IPS-18a (cell line): ENCODE measurements around the gene HASPIN.

Experiments used
- H3K27ac ChIP-seq: one replicate; pipeline ENCODE4 v1.5.1; 2013; ENCODE audit warnings: low read length
- H3K27me3 ChIP-seq: one replicate; pipeline ENCODE4 v1.6.1; 2013; ENCODE audit warnings: mild to moderate bottlenecking, low read length; ENCODE audit not compliant: control insufficient read depth, insufficient read depth
- H3K36me3 ChIP-seq: one replicate; pipeline ENCODE4 v1.6.1; 2013; ENCODE audit warnings: low read depth, low read length; ENCODE audit not compliant: control insufficient read depth
- H3K4me1 ChIP-seq: one replicate; pipeline ENCODE4 v1.6.1; 2013; ENCODE audit warnings: low read depth, low read length; ENCODE audit not compliant: control insufficient read depth
- H3K4me3 ChIP-seq: one replicate; pipeline ENCODE4 v1.5.1; 2013; ENCODE audit warnings: low read length
- H3K9ac ChIP-seq: one replicate; pipeline ENCODE4 v1.6.1; 2013; ENCODE audit warnings: mild to moderate bottlenecking, low read length, moderate library complexity
- H3K9me3 ChIP-seq: one replicate; pipeline ENCODE4 v1.6.1; 2013; ENCODE audit warnings: low read depth, low read length; ENCODE audit not compliant: control insufficient read depth

Gene HASPIN

DNA sequence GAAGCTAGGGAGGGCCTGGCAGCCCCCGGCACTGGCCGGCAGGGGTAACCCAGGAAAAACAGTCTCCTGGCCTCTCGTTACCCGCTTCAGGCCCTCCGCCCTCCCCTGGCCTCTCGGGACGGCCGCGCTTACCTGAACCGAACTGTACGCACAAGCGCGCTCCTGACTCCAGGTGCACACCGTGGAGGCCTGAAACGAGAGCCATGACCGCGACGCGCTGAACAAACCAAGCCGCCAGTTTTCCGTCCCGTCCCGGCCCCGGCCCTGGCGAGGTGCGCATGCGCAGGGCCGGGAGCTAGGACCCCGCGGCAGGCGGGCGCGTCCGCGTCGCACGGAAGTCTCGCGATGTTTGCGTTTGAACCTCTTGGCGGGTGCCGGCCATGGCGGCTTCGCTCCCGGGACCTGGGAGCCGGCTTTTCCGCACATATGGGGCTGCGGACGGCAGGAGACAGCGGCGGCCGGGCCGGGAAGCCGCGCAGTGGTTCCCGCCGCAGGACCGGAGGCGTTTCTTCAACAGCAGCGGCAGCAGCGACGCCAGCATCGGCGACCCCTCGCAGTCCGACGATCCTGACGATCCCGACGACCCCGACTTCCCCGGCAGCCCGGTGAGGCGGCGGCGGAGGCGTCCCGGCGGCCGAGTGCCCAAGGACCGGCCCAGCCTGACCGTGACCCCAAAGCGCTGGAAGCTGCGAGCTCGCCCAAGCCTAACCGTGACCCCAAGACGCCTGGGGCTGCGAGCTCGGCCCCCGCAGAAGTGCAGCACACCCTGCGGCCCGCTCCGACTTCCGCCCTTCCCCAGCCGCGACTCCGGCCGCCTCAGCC is at the start of gene HASPIN:
Gene HASPIN, plus strand, starts transcription at position 348 of the 822 bp plus-strand sequence. Its CDS starts 33 bp downstream, at position 381.
- peak within 1 kb of the TSS; percentile 83 for H3K9ac ChIP-seq
- peak within 1 kb of the TSS; percentile 74 for H3K27ac ChIP-seq
- peaks cover 4% of the 10 kb centered on the region for H3K4me1 ChIP-seq
- H3K27me3 ChIP-seq: no peaks in the 10 kb centered on the region
- no peaks in the 10 kb centered on the region for H3K9me3 ChIP-seq
- peaks cover 24% of the 10 kb centered on the region for H3K36me3 ChIP-seq
- H3K4me3 ChIP-seq: peak within 1 kb of the TSS; percentile 92

DNA sequence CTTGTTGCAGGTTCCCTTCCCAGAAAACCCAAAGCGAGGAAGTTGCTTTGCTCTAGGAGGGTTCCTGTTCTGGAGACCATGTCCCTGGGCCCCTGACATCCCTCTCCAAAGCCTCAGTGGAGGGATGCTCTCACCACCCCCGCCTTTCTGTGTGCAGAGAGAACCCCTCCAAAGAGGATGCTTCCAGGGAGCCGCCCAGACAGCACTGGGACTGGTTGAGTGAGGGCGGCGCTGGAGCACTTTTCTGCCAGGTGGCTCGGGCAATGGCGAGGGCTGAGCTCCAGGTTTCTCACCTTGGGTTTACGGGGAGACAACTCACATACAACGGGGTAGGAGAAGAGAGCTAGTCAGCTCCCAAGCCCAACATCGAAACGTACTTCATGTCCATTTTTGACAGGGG is 47.8 kb upstream of the HASPIN start:
- Histone ChIP-seq H3K36me3 (no peaks in the 10 kb centered on the region), H3K9ac (no peak overlapping the region), H3K9me3 (no peaks in the 10 kb centered on the region)

DNA sequence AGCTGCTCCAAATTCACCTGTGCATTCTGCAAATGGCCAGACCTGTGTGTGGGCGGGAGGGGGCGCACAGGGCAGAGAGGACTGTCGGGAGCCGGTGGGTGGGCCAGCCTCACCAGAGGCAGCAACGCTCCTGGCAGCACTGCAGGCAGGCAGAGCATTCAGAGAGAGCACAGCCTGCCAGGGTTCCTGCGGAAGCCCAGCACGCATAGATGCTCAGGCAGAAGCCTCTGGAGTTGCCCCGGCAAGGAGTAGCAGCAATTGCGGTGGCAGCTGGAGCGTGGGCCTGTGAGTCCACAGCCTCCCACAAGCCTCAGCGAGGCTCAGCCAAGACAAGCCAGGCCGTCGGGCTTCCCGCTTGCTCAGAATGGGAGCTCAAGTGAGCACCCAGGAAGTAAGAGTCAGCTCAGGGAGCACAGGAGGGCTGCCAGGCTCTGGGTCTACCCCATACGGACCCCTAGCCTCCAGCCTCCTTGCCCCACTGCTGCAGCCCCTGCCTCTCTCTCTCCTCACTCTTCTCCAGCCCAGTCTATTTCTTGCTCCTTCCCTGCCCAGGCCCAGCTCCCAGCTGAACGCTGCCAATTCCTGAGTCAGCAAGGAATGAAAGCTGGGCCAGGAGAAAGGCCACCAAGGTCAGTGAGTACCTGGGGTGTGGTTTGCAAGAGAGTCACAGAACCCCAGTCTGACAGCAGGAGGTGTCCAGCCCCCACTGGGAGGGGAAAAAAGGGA is 45.4 kb upstream of the HASPIN start:
- Histone ChIP-seq H3K27ac (no peak overlapping the region), H3K4me1 (peaks cover 6% of the 10 kb centered on the region), H3K27me3 (no peaks in the 10 kb centered on the region), H3K9ac (no peak overlapping the region), H3K4me3 (no peak overlapping the region), H3K9me3 (no peaks in the 10 kb centered on the region), H3K36me3 (no peaks in the 10 kb centered on the region)

More for the DNA sequence above, 47.8 kb upstream of the HASPIN start:
- peaks cover 6% of the 10 kb centered on the region for H3K4me1 ChIP-seq
- no peak overlapping the region for H3K4me3 ChIP-seq
- no peak overlapping the region for H3K27ac ChIP-seq
- H3K27me3 ChIP-seq: no peaks in the 10 kb centered on the region

DNA sequence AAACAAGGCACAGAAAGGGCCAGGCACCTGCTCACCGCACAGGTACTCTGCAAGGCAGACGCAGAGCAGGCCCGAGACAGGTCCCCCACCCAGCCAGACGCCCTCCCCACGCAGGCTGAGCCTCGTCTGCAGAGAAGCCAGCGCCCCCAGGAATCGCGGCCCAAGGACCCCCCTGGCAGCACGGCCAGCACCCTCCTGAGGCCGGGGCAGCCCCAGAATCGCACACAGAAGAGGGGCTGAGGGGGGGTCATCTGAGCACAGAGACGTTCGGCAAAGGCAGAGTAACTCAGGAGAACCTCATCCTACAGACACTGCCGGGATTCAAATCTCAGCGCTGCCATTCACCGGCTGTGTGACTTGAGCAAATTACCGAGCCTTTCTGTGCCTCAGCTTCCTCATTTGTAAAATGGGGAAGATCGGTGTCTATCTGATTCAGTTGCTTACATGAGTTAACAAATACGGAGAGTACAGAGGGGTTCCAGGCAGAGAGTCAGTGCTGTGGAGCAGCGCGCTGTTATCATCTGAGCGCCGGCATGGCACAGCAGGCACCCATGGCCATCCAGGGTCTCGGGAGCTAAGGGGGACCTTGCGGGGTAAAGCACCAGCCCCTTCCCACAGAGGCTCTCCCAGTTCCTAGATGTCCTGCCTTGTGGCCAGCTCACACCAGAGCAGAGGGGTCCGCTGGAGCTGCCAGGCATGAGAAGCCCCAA is 44.7 kb upstream of the HASPIN start:
- Histone ChIP-seq H3K27me3 (no peaks in the 10 kb centered on the region), H3K4me3 (no peak overlapping the region), H3K4me1 (peaks cover 6% of the 10 kb centered on the region), H3K9me3 (no peaks in the 10 kb centered on the region), H3K27ac (no peak overlapping the region), H3K9ac (no peak overlapping the region), H3K36me3 (no peaks in the 10 kb centered on the region)

DNA sequence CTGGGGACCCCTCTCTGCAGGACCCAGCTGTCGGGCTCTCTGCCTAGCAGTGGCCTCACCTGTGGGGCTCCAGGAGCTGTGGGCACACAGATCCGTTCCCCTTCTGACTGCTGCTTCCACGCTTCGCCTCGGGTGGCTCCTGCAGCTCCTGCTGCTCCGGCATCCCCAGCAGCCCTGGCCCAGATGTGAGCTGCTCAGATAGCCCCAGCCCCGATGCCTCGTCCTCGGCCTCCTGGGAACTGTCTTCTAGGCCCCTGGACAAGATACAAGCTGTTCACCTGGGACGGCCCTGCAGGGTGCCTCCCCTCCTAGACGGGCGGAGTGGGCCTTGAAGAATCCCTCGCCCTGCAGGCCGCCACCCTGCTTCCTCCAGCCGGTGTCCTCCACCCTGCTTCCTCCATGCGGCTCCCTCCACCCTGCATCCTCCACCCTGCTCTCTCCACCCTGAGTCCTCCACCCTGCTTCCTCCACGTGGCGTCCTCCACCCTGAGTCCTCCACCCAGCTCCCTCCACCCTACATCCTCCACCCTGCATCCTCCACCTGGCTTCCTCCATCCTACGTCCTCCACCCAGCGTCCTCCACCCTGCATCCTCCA is 44.1 kb upstream of the HASPIN start:
- H3K9ac ChIP-seq: no peak overlapping the region
- H3K27ac ChIP-seq: no peak overlapping the region
- H3K9me3 ChIP-seq: no peaks in the 10 kb centered on the region
- no peak overlapping the region for H3K4me3 ChIP-seq
- no peaks in the 10 kb centered on the region for H3K36me3 ChIP-seq
- H3K27me3 ChIP-seq: no peaks in the 10 kb centered on the region
- peaks cover 6% of the 10 kb centered on the region for H3K4me1 ChIP-seq

DNA sequence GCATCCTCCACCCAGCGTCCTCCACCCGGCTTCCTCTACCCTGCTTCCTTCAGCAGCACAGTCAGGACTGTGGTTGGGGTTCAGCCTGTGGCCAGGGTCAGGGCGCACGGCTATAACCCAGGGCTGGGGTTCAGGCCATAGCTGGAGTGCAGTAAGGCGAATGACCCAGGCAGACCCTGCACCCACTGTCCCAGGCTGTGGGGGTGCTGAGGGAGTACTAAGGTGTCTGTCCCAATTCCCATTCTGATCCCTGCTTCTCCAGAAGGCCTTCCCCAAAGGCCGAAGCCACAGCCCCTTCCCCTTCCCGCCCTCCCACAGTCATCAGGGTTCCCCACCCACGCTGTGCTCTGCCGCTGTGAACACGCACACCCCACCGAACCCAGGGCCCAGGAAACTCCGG is 42.6 kb upstream of the HASPIN start:
- Histone ChIP-seq H3K4me1 (peaks cover 6% of the 10 kb centered on the region), H3K36me3 (no peaks in the 10 kb centered on the region), H3K9me3 (no peaks in the 10 kb centered on the region), H3K27ac (no peak overlapping the region), H3K4me3 (no peak overlapping the region), H3K9ac (no peak overlapping the region), H3K27me3 (no peaks in the 10 kb centered on the region)

GRCh38 chr17:3681565-3681964 is 42.1 kb upstream of the HASPIN start:
- H3K4me3 ChIP-seq: no peak overlapping the region
- no peak overlapping the region for H3K9ac ChIP-seq
- H3K4me1 ChIP-seq: peaks cover 6% of the 10 kb centered on the region
- no peaks in the 10 kb centered on the region for H3K36me3 ChIP-seq
- no peaks in the 10 kb centered on the region for H3K9me3 ChIP-seq
- H3K27ac ChIP-seq: no peak overlapping the region
- H3K27me3 ChIP-seq: no peaks in the 10 kb centered on the region

DNA sequence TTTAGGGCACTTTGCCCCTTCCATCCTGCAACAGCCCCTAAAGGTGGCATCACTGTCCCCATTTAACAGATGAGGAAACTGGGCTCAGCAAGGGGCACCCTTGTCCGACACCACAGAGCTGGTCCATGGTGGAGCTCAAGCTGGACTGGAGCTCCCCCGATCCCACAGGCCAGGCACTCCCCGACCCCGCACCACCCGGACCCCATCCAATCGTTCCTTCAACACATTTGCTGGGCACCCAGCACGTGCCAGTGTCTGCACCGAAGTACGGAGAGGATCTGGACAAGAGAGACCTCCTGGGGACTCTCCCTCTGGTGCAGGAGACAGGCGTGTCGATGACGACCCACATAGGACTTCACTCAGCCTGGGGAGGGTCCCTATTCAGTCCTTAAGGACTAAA is 41.7 kb upstream of the HASPIN start:
- H3K36me3 ChIP-seq: no peaks in the 10 kb centered on the region
- H3K27me3 ChIP-seq: no peaks in the 10 kb centered on the region
- H3K27ac ChIP-seq: no peak overlapping the region
- H3K4me3 ChIP-seq: no peak overlapping the region
- H3K9me3 ChIP-seq: no peaks in the 10 kb centered on the region
- peaks cover 6% of the 10 kb centered on the region for H3K4me1 ChIP-seq
- no peak overlapping the region for H3K9ac ChIP-seq

DNA sequence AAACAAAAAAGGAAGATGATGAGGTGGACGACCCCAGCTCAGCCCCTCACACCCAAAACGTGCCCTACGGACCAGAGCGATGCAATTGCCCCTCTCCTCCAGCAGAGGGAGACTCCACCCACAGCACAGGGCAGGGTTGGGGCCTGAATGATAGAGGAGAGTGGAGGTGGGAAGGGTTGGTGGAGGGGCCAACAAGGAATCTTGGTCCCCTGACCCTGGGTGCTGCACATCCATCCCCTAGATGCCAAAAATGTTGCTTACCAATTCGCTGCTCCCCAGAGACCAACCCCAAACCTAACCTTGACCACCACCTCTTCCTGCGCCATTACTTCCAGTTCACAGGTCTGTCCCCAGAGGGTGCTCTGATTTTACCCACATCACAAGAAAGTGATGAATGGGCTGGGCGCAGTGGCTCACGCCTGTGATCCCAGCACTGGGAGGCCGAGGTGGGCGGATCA is 40.6 kb upstream of the HASPIN start:
- Histone ChIP-seq H3K36me3 (no peaks in the 10 kb centered on the region), H3K27me3 (no peaks in the 10 kb centered on the region), H3K27ac (no peak overlapping the region), H3K4me3 (no peak overlapping the region), H3K4me1 (peaks cover 2% of the 10 kb centered on the region), H3K9ac (no peak overlapping the region), H3K9me3 (no peaks in the 10 kb centered on the region)

- no peak overlapping the region for H3K4me3 ChIP-seq
- H3K27ac ChIP-seq: no peak overlapping the region
- H3K4me1 ChIP-seq: no peaks in the 10 kb centered on the region
- no peaks in the 10 kb centered on the region for H3K9me3 ChIP-seq
- H3K36me3 ChIP-seq: no peaks in the 10 kb centered on the region
- H3K27me3 ChIP-seq: no peaks in the 10 kb centered on the region
- no peak overlapping the region for H3K9ac ChIP-seq
Measured at GRCh38 chr17:3685174-3685573, 38.5 kb upstream of the HASPIN start.

GRCh38 chr17:3688027-3688553 is 35.6 kb upstream of the HASPIN start:
- Histone ChIP-seq H3K4me3 (no peak overlapping the region), H3K27ac (no peak overlapping the region), H3K36me3 (no peaks in the 10 kb centered on the region), H3K9me3 (no peaks in the 10 kb centered on the region), H3K4me1 (no peaks in the 10 kb centered on the region), H3K27me3 (no peaks in the 10 kb centered on the region), H3K9ac (no peak overlapping the region)
